GM21381 (cell line): ENCODE data around the gene RNF123.

ENCODE experiments used
- ATAC-seq: cut with Tn5 transposase; IDR thresholded peaks from one replicate; pipeline ENCODE4 v1.9.1; 2021; ENCODE audit warnings: mild to moderate bottlenecking, moderate library complexity; ENCODE audit not compliant: unreplicated experiment

Gene RNF123

DNA sequence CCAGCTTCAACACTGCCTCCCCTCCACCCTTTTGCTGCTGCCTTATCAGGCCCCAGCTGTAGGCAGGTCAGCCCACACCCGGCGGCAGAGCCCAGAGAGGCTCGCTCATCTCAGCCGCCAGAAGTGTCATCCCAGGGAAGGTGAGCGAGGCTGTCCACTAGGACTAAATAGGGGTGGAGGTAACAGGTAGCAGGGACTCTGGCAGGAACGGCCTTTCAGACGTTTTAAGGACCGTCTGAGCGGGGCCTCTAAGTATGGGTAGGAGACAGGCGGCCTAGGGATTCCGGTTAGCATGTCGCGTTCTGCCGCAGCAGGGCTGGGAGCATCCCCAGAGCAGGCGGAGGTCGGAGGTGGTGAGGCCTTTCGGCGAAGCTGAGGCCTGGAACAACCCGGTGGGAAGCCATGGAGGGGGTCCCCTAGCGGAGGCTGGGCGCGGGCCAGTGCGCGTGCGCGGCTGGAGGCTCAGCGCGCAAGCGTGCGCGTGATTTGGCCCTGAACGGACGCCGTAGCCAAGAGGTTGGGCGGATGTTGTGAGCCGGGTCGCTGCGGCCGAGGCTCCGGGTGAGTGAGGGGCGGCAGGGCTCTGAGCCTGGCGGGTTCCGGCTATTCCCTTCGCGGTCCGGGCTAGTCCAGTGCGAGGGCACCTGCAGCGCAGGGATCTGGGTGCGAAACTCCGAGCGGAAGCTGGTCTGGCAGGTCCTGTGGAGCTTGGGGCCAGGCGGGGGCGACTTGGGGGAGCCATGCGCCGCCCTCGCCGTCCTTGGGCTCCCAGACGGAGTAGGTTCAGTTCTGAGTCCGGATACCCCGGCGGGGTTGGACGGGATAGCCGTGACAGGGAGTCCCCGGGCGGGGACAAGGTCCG, at the start of gene RNF123, which contains the start of gene MST1:
TSS of gene RNF123 (plus strand) at position 512 of the 862 bp plus-strand sequence. CDS start 1,609 bp downstream, outside the sequence.
TSS of gene MST1 (minus strand) at position 429 of the 862 bp plus-strand sequence. CDS start 783 bp downstream, outside the sequence.
- peak; percentile 64 for ATAC-seq

DNA sequence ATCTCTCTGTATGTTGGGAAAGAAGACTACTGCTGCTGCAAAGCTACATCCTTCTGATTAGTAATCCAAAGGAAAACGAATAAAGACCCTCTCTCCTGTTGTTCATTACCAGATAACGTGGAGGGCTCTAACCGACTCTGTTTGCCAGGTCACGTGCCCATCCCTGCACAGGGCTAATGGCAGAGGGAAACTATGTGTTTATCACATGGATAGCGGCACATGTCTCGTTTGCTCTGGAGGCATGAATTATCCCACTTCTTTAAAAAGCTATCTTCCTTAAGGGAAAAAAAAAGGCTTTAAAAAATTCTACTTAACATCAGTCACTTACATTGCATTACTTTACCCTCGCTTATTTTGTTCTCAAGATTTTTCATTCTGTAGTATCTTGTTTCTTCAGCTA, 48.1 kb upstream of the RNF123 start:
- ATAC-seq, result no peak

DNA sequence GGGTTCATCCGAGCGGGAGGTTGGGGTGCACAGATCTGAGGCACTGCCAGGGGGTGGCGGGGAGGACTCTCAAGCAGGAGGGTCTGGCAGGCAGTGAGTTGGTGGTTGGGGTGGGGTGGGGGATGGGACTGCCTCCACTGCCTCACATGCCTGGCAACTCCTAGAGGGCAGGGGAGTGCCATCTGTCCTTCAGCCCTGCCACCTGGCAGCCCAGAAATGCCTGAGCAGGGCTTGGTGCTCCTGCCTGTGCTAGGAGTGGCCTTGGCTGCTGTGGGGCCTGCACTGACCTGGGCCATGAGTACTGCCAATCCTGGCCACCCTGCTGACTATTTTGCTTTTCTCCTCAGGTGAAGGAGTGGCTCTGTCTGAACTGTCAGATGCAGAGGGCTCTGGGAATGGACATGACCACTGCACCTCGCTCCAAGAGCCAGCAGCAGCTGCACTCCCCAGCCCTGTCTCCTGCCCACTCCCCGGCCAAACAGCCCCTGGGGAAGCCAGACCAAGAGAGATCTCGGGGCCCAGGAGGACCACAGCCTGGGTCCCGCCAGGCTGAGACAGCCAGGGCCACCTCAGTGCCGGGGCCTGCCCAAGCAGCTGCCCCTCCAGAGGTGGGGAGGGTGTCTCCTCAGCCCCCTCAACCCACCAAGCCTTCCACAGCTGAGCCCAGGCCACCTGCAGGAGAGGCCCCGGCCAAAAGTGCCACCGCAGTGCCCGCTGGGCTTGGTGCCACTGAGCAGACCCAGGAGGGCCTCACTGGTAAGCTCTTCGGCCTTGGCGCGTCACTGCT, 47.2 kb upstream of the RNF123 start:
- no peak for ATAC-seq

DNA sequence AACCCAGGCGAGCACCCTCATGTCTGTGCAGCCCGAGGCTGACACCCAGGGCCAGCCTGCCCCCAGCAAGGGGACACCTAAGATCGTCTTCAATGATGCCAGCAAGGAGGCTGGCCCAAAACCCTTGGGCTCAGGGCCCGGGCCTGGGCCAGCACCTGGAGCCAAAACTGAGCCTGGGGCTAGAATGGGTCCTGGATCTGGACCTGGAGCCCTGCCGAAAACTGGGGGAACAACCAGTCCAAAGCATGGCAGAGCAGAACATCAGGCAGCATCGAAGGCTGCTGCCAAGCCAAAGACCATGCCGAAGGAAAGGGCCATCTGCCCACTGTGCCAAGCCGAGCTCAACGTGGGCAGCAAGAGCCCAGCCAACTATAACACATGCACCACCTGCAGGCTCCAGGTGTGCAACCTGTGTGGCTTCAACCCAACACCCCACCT, 46.6 kb upstream of the RNF123 start:
- no peak for ATAC-seq

DNA sequence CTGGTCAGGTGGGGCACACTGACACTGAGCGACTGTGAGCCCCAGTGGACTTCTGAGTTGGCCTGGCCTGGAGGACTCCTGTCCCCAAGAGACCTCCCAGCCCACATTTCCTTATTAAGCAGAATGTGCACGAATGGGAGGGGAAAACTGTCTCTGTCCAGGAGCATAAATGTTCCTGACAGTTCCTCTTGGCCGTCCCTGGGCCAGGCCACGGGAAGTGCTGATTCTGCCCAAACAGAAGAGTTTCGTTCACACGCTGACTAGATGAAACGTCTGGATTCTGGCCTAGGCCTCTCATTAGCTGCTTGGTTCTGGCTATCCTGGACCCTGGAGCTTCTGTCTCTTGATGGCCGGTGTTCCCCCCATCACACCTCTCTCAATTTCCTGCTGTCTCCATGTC, 44.7 kb upstream of the RNF123 start:
- no peak for ATAC-seq

DNA sequence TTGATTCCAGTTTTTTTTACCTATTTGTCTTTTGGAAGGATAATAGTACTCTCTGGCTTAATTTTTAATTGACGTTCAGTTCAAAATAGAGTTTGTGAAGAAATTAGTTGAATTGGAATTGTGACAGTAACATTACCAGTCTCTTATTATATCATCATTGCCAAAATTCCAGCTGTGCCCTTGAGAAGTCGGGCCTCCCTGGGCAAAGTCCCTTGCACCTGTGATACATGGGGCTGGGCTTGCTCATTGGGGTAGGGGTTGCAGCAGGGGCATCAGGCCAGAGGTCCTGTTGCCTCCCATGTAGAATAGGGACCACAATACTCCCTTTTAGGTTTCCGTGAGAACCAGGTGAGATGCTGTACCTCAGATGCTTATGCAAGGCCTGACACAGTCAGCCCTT, 43.1 kb upstream of the RNF123 start:
- ATAC-seq, result no peak

DNA sequence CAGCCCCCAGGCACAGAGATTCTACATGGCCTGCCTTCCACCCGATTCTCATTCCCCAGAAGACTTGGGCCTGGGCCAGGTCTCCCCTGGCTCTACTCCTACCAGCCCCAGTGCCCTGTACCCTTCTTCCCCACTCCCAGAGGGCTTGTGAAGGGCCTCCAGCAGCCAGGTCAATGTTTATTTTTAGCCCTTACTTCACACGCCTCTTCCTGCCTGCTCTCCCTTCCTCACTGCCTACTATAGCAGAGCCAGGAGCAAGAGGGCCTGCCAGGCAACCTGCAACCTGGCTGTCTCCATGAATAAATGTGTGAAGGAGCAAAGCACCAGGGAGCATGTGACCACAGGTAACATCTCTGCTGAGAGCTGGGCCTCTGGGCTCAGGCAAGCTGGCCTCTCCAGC, 41.6 kb upstream of the RNF123 start:
- no peak for ATAC-seq

DNA sequence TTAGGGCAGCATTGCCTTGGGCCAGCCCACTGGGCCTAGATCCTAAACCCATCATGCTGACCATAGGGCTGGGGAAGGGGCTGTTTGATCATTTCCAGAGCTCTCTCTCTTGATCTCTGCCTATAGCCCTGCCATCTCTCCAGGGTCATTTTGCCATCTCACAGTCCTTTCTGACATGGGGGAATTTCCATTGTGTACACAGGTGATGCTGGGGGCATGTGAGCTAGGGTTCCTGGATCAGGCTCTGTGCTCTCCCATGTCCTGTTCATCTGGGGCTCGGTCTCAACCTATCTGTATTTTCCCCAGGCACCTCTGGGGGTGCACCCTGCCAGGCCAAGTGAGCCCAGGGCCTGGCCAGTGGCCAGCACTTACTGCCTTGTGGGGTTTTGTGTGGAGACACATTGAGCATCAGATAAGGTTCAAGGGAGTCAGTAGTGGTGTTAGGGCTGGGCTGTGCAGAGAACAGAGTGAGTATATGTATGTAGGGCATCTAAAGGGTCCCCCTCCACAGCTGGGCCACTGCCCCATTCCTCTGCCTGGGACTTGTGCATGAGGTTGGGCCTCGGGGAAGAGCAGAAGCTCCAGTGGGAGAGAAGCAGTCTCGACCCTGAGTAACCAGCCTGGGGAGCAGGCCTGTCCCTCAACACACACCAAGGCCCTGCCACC, 40.9 kb upstream of the RNF123 start:
- ATAC-seq, result no peak

DNA sequence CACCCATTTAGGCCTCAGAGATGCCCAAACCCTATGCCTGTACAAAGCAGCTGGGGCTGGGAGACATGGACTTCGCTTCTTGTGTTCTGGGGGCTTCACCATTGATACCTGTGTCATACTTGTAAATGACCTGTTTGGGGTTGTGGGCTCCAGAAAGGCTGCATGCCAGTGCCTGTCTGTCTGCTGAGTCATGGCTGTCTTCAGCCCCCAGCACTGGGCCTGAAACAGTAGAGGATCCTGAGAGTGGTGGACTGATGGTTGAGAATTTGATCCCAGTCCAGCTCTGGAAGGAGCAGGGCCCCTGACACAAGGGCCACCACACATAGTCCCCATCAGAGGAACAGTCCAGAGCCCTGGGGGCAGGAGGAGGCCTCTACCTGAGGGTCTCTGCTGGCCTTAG, 39.8 kb upstream of the RNF123 start:
- no peak for ATAC-seq

DNA sequence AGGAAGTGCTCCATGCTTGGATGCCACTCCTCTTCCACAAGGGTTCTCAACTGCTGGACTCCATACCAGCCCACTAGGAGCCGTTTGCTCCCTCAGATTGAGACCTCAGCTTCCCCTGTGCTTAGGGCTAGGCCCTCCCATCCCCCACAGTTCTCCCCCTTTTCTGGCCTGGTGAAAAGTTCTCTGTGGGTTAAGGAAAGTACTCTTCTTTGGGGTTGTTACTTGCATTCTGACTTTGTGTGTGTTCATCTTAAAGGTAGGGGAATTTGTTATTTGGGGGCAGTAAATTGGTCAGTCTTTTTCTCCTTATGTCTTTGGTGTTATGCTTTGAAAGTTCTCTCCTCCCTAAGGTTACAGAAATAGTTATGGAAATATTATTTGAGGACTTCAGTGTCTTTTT, 39.2 kb upstream of the RNF123 start:
- no peak for ATAC-seq

DNA sequence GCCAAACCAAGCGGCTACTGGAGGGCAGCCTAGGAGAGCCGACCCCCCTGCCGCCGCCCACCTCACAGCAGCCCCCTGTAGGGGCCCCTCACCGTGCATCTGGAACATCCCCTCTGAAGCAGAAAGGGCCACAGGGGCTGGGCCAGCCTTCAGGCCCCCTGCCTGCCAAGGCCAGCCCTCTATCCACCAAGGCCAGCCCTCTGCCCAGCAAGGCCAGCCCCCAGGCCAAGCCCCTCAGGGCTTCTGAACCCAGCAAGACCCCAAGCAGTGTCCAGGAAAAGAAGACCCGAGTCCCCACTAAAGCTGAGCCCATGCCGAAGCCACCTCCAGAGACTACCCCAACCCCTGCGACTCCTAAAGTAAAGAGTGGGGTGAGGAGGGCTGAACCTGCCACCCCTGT, 38.7 kb upstream of the RNF123 start:
- ATAC-seq, result no peak

DNA sequence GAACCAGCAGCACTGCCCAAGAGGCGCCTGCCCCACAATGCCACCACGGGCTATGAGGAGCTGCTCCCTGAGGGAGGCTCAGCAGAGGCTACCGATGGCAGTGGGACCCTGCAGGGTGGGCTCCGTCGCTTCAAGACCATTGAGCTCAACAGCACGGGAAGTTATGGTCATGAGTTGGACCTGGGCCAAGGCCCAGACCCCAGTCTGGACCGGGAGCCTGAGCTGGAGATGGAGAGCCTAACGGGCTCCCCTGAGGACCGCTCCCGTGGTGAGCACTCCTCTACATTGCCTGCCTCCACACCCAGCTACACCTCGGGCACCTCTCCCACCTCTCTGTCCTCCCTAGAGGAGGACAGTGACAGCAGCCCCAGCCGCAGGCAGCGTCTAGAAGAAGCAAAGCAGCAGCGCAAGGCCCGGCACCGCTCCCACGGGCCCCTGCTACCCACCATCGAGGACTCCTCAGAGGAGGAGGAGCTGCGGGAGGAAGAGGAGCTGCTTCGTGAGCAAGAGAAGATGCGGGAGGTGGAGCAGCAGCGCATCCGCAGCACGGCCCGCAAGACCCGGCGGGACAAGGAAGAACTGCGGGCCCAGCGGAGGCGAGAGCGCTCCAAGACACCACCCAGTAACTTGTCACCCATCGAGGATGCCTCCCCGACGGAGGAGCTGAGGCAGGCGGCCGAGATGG, 37.0 kb upstream of the RNF123 start:
- ATAC-seq, result no peak

DNA sequence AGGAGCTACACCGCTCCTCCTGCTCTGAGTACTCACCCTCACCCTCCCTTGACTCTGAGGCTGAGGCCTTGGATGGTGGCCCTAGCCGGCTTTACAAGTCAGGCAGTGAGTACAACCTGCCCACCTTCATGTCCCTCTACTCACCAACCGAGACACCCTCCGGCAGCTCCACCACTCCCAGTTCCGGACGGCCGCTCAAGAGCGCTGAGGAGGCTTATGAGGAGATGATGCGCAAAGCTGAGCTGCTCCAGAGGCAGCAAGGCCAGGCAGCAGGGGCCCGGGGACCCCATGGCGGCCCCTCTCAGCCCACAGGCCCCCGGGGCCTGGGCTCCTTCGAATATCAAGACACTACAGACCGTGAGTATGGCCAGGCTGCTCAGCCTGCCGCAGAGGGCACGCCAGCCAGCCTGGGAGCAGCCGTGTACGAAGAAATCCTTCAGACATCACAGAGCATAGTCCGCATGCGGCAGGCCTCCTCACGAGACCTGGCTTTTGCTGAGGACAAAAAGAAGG, 36.4 kb upstream of the RNF123 start:
- no peak for ATAC-seq

DNA sequence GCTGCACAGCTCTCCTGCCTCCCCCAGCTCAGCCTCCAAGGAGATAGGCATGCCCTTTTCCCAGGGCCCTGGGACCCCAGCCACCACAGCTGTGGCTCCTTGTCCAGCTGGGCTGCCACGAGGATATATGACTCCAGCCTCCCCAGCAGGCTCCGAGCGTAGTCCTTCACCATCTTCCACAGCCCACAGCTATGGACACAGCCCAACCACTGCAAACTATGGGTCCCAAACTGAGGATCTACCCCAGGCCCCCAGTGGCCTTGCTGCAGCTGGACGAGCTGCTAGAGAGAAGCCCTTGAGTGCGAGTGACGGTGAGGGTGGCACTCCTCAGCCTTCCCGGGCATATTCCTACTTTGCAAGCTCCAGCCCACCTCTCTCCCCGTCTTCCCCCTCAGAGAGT, 35.7 kb upstream of the RNF123 start:
- no peak for ATAC-seq

DNA sequence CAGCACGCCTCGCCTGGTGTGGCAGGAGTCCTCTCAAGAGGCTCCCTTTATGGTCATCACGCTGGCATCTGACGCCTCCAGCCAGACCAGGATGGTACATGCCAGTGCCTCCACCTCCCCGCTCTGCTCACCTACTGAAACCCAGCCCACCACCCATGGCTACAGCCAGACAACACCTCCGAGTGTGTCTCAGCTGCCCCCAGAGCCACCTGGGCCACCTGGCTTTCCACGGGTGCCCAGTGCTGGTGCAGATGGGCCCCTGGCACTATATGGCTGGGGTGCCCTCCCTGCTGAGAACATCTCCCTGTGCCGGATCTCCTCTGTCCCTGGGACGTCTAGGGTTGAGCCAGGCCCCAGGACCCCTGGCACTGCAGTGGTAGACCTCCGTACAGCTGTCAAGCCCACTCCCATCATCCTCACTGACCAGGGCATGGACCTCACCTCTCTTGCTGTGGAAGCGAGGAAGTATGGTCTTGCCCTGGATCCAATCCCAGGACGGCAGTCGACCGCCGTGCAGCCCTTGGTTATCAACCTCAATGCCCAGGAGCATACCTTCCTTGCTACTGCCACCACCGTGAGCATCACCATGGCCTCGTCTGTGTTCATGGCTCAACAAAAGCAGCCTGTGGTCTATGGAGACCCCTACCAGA, 35.1 kb upstream of the RNF123 start:
- no peak for ATAC-seq

DNA sequence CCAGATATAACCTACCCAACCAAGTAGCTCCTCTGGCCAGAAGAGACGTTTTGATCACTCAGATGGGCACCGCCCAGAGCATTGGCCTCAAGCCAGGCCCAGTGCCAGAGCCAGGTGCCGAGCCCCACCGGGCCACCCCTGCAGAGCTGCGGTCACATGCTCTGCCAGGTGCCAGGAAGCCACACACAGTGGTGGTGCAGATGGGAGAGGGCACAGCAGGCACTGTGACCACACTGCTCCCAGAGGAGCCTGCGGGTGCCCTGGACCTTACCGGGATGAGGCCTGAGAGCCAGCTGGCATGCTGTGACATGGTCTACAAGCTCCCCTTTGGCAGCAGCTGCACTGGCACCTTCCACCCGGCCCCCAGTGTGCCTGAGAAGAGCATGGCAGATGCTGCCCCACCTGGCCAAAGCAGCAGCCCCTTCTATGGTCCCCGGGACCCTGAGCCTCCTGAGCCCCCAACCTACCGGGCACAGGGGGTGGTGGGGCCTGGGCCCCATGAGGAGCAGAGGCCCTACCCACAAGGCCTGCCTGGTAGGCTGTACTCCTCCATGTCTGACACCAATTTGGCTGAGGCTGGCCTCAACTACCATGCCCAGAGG, 34.3 kb upstream of the RNF123 start:
- no peak for ATAC-seq

DNA sequence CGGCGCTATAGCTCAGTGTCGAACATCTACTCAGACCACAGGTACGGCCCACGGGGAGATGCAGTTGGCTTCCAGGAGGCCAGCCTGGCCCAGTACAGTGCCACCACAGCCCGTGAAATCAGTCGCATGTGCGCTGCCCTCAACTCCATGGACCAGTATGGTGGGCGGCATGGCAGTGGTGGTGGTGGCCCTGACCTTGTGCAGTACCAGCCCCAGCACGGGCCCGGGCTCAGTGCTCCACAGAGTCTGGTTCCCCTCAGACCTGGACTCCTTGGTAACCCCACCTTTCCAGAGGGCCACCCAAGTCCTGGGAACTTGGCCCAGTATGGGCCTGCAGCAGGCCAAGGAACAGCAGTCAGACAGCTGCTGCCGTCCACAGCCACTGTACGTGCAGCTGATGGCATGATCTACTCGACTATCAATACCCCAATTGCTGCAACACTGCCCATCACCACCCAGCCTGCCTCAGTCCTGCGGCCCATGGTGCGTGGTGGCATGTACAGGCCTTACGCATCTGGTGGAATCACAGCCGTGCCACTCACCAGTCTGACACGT, 33.5 kb upstream of the RNF123 start:
- ATAC-seq, result no peak

DNA sequence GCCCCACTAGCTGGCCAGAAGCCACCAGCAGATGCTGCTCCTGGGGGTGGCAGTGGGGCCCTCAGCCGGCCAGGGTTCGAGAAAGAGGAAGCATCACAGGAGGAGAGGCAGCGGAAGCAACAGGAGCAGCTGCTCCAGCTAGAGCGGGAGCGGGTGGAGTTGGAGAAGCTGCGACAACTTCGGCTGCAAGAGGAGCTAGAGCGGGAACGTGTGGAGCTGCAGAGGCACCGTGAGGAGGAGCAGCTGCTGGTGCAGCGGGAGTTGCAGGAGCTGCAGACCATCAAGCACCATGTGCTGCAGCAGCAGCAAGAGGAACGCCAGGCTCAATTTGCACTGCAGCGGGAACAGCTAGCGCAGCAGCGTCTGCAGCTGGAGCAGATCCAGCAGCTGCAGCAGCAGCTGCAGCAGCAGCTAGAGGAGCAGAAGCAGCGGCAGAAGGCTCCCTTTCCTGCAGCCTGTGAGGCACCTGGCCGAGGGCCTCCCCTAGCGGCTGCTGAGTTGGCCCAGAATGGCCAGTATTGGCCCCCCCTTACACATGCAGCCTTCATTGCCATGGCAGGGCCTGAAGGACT, 32.7 kb upstream of the RNF123 start:
- ATAC-seq, result no peak
